GM23338 (cell line): Measurements from ENCODE around the gene UGDH.

Experiments
- EZH2 ChIP-seq: fragments of 200-600 bp; sonication (generic); IDR thresholded peaks from one replicate; pipeline ENCODE4 v1.8.0; 2017; ENCODE audit warnings: antibody characterized with exemption, mild to moderate bottlenecking, low read depth; ENCODE audit not compliant: unreplicated experiment
- EZH2phosphoT487 ChIP-seq: fragments of 200-600 bp; sonication (generic); IDR thresholded peaks from one replicate; pipeline ENCODE4 v1.8.1; 2018; ENCODE audit warnings: antibody characterized with exemption; ENCODE audit not compliant: unreplicated experiment
- JUNB ChIP-seq: IDR thresholded peaks from one replicate; pipeline ENCODE4 v1.6.1; 2016; ENCODE audit warnings: antibody characterized with exemption; ENCODE audit not compliant: unreplicated experiment
- NANOG ChIP-seq: IDR thresholded peaks from 2 replicates; pipeline ENCODE4 v1.6.1; 2016; ENCODE audit warnings: antibody characterized with exemption, borderline replicate concordance
- STAT1 ChIP-seq: IDR thresholded peaks from one replicate; pipeline ENCODE4 v1.6.1; 2016; ENCODE audit warnings: antibody characterized with exemption; ENCODE audit not compliant: unreplicated experiment
- TF ChIP-seq, protein P1 (sequence below), 2 experiments: fragments of 200-600 bp in 1 of 2; sonication (generic) in 1 of 2; conservative IDR thresholded peaks; 2 replicates each; pipeline versions ENCODE4 v1.5.1 to v1.6.1; 2016 to 2017; ENCODE audit warnings: antibody characterized with exemption in 2 of 2, low read depth in 2 of 2, mild to moderate bottlenecking in 2 of 2, moderate library complexity in 1 of 2
- TF ChIP-seq, protein P2 (sequence below): IDR thresholded peaks from one replicate; pipeline ENCODE4 v1.6.1; 2018; ENCODE audit warnings: antibody characterized with exemption; ENCODE audit not compliant: unreplicated experiment

DNA sequence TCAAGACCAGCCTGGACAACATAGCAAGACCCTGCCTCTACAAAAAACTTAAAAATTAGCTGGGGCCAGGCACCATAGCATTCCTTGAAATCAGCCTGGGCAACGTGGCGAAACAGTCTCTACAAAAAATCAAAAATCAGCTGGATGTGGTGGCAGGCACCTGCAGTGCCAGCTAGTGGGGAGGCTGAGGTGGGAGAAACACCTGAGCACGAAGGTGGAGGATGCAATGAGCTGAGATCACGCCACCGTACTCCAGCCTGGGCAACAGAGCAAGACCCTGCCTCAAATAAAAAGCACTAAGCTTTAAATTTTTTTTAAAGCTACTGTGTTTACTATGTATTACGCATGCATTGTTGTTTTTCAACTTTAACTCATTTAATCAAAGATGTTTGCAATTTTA, 71.8 kb downstream of the UGDH start:
- TF ChIP-seq, protein P1, sequence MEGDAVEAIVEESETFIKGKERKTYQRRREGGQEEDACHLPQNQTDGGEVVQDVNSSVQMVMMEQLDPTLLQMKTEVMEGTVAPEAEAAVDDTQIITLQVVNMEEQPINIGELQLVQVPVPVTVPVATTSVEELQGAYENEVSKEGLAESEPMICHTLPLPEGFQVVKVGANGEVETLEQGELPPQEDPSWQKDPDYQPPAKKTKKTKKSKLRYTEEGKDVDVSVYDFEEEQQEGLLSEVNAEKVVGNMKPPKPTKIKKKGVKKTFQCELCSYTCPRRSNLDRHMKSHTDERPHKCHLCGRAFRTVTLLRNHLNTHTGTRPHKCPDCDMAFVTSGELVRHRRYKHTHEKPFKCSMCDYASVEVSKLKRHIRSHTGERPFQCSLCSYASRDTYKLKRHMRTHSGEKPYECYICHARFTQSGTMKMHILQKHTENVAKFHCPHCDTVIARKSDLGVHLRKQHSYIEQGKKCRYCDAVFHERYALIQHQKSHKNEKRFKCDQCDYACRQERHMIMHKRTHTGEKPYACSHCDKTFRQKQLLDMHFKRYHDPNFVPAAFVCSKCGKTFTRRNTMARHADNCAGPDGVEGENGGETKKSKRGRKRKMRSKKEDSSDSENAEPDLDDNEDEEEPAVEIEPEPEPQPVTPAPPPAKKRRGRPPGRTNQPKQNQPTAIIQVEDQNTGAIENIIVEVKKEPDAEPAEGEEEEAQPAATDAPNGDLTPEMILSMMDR (conservative IDR thresholded peaks at IDR 0.05; ENCODE audit: low read depth in 2 of 2), result no peak
- TF ChIP-seq STAT1, result no peak
- no peak for TF ChIP-seq EZH2
- TF ChIP-seq EZH2phosphoT487, result no peak
- no peak for TF ChIP-seq JUNB
- TF ChIP-seq, protein P2, sequence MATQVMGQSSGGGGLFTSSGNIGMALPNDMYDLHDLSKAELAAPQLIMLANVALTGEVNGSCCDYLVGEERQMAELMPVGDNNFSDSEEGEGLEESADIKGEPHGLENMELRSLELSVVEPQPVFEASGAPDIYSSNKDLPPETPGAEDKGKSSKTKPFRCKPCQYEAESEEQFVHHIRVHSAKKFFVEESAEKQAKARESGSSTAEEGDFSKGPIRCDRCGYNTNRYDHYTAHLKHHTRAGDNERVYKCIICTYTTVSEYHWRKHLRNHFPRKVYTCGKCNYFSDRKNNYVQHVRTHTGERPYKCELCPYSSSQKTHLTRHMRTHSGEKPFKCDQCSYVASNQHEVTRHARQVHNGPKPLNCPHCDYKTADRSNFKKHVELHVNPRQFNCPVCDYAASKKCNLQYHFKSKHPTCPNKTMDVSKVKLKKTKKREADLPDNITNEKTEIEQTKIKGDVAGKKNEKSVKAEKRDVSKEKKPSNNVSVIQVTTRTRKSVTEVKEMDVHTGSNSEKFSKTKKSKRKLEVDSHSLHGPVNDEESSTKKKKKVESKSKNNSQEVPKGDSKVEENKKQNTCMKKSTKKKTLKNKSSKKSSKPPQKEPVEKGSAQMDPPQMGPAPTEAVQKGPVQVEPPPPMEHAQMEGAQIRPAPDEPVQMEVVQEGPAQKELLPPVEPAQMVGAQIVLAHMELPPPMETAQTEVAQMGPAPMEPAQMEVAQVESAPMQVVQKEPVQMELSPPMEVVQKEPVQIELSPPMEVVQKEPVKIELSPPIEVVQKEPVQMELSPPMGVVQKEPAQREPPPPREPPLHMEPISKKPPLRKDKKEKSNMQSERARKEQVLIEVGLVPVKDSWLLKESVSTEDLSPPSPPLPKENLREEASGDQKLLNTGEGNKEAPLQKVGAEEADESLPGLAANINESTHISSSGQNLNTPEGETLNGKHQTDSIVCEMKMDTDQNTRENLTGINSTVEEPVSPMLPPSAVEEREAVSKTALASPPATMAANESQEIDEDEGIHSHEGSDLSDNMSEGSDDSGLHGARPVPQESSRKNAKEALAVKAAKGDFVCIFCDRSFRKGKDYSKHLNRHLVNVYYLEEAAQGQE, result no peak
- no peak for TF ChIP-seq NANOG
